GM12878 (cell line): Measurements from ENCODE around the gene ARHGEF3. TPM values are rescaled to one million over a fixed set of nuclear protein-coding genes. Genes with fewer than 3 reads are reported as not detected.

Experiments used
- ATAC-seq: fragments of 200-7000 bp; cut with Tn5 transposase; 3 replicates; pipeline ENCODE4 v1.9.1; 2020; ENCODE audit warnings: mild to moderate bottlenecking, moderate library complexity
- BruUV-seq: library from RNA; stranded (reverse); fragments of 400-500 nt; replicated peaks from 2 replicates; lab custom pipeline; 2021; lab: Mats Ljungman, UMichigan
- CTCF ChIA-PET: fragments of 300-600 bp; sonication (Branson Sonifier 250); formaldehyde crosslinking; extraction: SDS; loops from one replicate; lab custom pipeline; 2021; ENCODE audit warnings: inconsistent platforms; lab: Yijun Ruan, JAX
- POLR2A ChIA-PET: fragments of 350-600 bp; formaldehyde crosslinking; extraction: SDS; loops from one replicate; lab custom pipeline; 2021; ENCODE audit warnings: inconsistent platforms; lab: Charles Lee
- RAD21 ChIA-PET: fragments of 300-600 bp; sonication (Branson Sonifier 250); formaldehyde crosslinking; loops from one replicate; lab custom pipeline; 2023; ENCODE audit warnings: antibody characterized with exemption; ENCODE audit not compliant: unreplicated experiment; lab: Charles Lee
- SMC1A ChIA-PET: fragments of 300-600 bp; sonication (Branson Sonifier 250); formaldehyde crosslinking; loops from one replicate; lab custom pipeline; 2023; ENCODE audit not compliant: unreplicated experiment, uncharacterized antibody; lab: Charles Lee
- DNase-seq: peaks from one replicate; pipeline ENCODE4 v3.0.0-alpha.2; 2011; ENCODE audit warnings: low read depth, low spot score
- FAIRE-seq: peaks from 3 replicates; lab custom pipeline; 2011; peaks lifted over from hg19 to GRCh38; lab: Jason Lieb, UNC
- H2AFZ ChIP-seq: 2 replicates; pipeline ENCODE4 v1.6.0; 2011; ENCODE audit warnings: low read depth, low read length, control low read depth; ENCODE audit not compliant: control insufficient read depth
- H3K27ac ChIP-seq: 2 replicates; pipeline ENCODE4 v1.5.1; 2011; ENCODE audit warnings: control low read depth; ENCODE audit not compliant: control insufficient read depth, insufficient read depth
- H3K27me3 ChIP-seq, 2 experiments: replicated peaks in 1 of 2; 2 replicates each; pipeline versions ENCODE4 v1.6.0 to v1.6.1; 2011; ENCODE audit warnings: low read length in 1 of 2; ENCODE audit not compliant: control insufficient read depth in 2 of 2, insufficient read depth in 2 of 2
- H3K36me3 ChIP-seq, 2 experiments: 2 replicates each; pipeline ENCODE4 v1.5.1; 2011; ENCODE audit warnings: low read length in 1 of 2; ENCODE audit not compliant: control insufficient read depth in 2 of 2, insufficient read depth in 2 of 2
- H3K4me1 ChIP-seq: 2 replicates; pipeline ENCODE4 v1.6.1; 2011; ENCODE audit warnings: mild to moderate bottlenecking, low read length, moderate library complexity, mixed read lengths; ENCODE audit not compliant: control insufficient read depth, insufficient read depth
- H3K4me2 ChIP-seq: 2 replicates; pipeline ENCODE4 v1.6.0; 2011; ENCODE audit warnings: control low read depth; ENCODE audit not compliant: control insufficient read depth, insufficient read depth
- H3K4me3 ChIP-seq: fragments of 200-600 bp; sonication (generic); 2 replicates; pipeline ENCODE4 v1.5.1; 2016
- H3K79me2 ChIP-seq: 2 replicates; pipeline ENCODE4 v1.6.0; 2011; ENCODE audit warnings: low read length; ENCODE audit not compliant: control insufficient read depth, insufficient read depth
- H3K9ac ChIP-seq: 2 replicates; pipeline ENCODE4 v1.8.0; 2011; ENCODE audit warnings: low read length, control low read depth, mixed read lengths; ENCODE audit not compliant: control insufficient read depth, insufficient read depth
- H3K9me3 ChIP-seq: replicated peaks from 3 replicates; pipeline ENCODE4 v1.5.1; 2011; ENCODE audit warnings: mild to moderate bottlenecking, low read length; ENCODE audit not compliant: control insufficient read depth, insufficient read depth
- H4K20me1 ChIP-seq: 2 replicates; pipeline ENCODE4 v1.6.0; 2011; ENCODE audit not compliant: control insufficient read depth, insufficient read depth
- BMI1 ChIP-seq: fragments of 450-650 bp; IDR thresholded peaks from 2 replicates; pipeline ENCODE4 v1.6.1; 2016; ENCODE audit warnings: mild to moderate bottlenecking, moderate library complexity, borderline replicate concordance
- BRCA1 ChIP-seq: IDR thresholded peaks from 2 replicates; pipeline ENCODE4 v1.6.1; 2011; ENCODE audit warnings: low read depth, low read length, improper control_type of control experiment
- CTCF ChIP-seq, 3 experiments: IDR thresholded peaks in 2 of 3; conservative IDR thresholded peaks in 1 of 3; 2 replicates each; pipeline ENCODE4 v1.5.1; 2011; ENCODE audit warnings: low read depth in 3 of 3, low read length in 3 of 3, mild to moderate bottlenecking in 3 of 3, control low read depth in 2 of 3, moderate library complexity in 2 of 3, inconsistent platforms in 1 of 3, mixed read lengths in 1 of 3; ENCODE audit not compliant: control insufficient read depth in 2 of 3, insufficient read depth in 1 of 3; ENCODE audit errors: extremely low read depth in 1 of 3
- FOXK2 ChIP-seq: fragments of 450-650 bp; IDR thresholded peaks from 2 replicates; pipeline ENCODE4 v1.6.1; 2017; ENCODE audit warnings: mild to moderate bottlenecking, moderate library complexity
- IRF3 ChIP-seq: fragments of 450-650 bp; IDR thresholded peaks from 2 replicates; pipeline ENCODE4 v1.6.1; 2014; ENCODE audit warnings: mild to moderate bottlenecking
- LARP7 ChIP-seq: fragments of 450-650 bp; IDR thresholded peaks from 2 replicates; pipeline ENCODE4 v1.6.1; 2017; ENCODE audit warnings: mild to moderate bottlenecking
- RAD21 ChIP-seq: IDR thresholded peaks from 2 replicates; pipeline ENCODE4 v1.6.1; 2011; ENCODE audit warnings: mild to moderate bottlenecking, low read depth, low read length, moderate library complexity; ENCODE audit not compliant: insufficient read depth
- SMC3 ChIP-seq: IDR thresholded peaks from 2 replicates; pipeline ENCODE4 v1.6.1; 2011; ENCODE audit warnings: low read length, improper control_type of control experiment, borderline replicate concordance
- ZNF384 ChIP-seq: IDR thresholded peaks from 2 replicates; pipeline ENCODE4 v1.6.1; 2012; ENCODE audit warnings: low read depth, mild to moderate bottlenecking, low read length, improper control_type of control experiment, borderline replicate concordance
- WGBS: methylation state at CpG from one replicate; pipeline ENCODE4 v1.1.6; 2016; ENCODE audit warnings: low lambda C conversion rate; ENCODE audit not compliant: insufficient replicate concordance, insufficient coverage; ENCODE audit errors: missing lambda C conversion rate; 5-methylcytosine and 5-hydroxymethylcytosine counted together
- in situ Hi-C: fragments of 300-500 bp; cut with MboI; formaldehyde crosslinking; loops from 9 replicates; pipeline ENCODE4 v1.14.3; 2018; ENCODE audit warnings: mixed read lengths
- intact Hi-C: fragments of 100-400 bp; cut with micrococcal nuclease; formaldehyde crosslinking; loops from one replicate; pipeline ENCODE4 v1.14.2; 2022; ENCODE audit not compliant: unreplicated experiment
- polyA plus RNA-seq, 11 experiments: library from polyadenylated mRNA; depleted of rRNA in 4 of 11; unstranded in 6 of 11; stranded (reverse) in 5 of 11; fragments of >200 nt; fragmentation: Nextera tagmentation in 4 of 11; fragmentation: Illumina TruSeq in 1 of 11; extraction: Ambion mirVana in 4 of 11; extraction: Trizol in 1 of 11; gene quantifications; 1 replicate in 1 of 11; 2 replicates in 10 of 11; pipeline versions ENCODE4 v1.2.1 to v1.2.3, GENCODE V29; 2011 to 2016; ENCODE audit warnings: inconsistent platforms in 2 of 11, missing spikeins in 2 of 11, low read depth in 1 of 11
- total RNA-seq, 4 experiments: library from RNA; depleted of rRNA in 3 of 4; stranded (reverse); fragments of >200 nt in 3 of 4; fragmentation: Illumina TruSeq in 1 of 4; extraction: Trizol in 1 of 4; gene quantifications; 2 replicates each; pipeline versions ENCODE4 v1.2.1 to v1.2.3, GENCODE V29; 2013 to 2021

ARHGEF3 gene
- total and polyA plus RNA-seq, 10 of the 15 experiments (the other 5 are each of a cell fraction or from before 2014, with no cell fraction given) = 21.8 to 78.7 (median 56.2) TPM

- POLR2A ChIA-PET = no interaction called here
- no peak for TF ChIP-seq IRF3
- TF ChIP-seq SMC3 = peak; percentile 30; the same call in 1 of the 2 replicates
- no peak for TF ChIP-seq LARP7
- no peak for TF ChIP-seq FOXK2
- TF ChIP-seq ZNF384 = no peak
- TF ChIP-seq RAD21 = peak; percentile 18; the same call in 1 of the 2 replicates
- TF ChIP-seq BRCA1 = no peak
- no peak for TF ChIP-seq BMI1
- peak in 2 of 3 experiments; percentile 7 to 20; a peak in 2 of 6 replicates for TF ChIP-seq CTCF (IDR thresholded peaks at IDR 0.05 in 2 of 3, conservative IDR thresholded peaks at IDR 0.05 in 1 of 3; ENCODE audit: control insufficient read depth in 2 of 3, extremely low read depth in 1 of 3, insufficient read depth in 1 of 3, low read depth in 3 of 3, low read length in 3 of 3)
- TF ChIP-seq, all 136 proteins: peak for 3
- FAIRE-seq (no peak), DNase-seq (no peak), ATAC-seq (peak; percentile 66)
- 32% methylated on average over 2 of the region's 2 CpGs for WGBS
- no peak overlapping the region for H2AFZ ChIP-seq
- in situ Hi-C loops (loop anchor here (5.0 kb wide), 1 partner anchor 86 kb away; no protein-coding TSS in a partner anchor), intact Hi-C loops (no loop called here)
- H4K20me1 ChIP-seq = no peaks in the 10 kb centered on the region
- no peaks in the 10 kb centered on the region for H3K27me3 ChIP-seq
- H3K36me3 ChIP-seq = no peaks in the 10 kb centered on the region
- no peaks in the 10 kb centered on the region for H3K79me2 ChIP-seq
- BruUV-seq = no TSS peak
- ChIA-PET RAD21 (interaction anchor here (1.0 to 4.7 kb wide), 2 partner anchors 88 to 277 kb away, joined by 3 to 86 read pairs; partner anchors contain the start of gene ARHGEF3), SMC1A (interaction anchor here (1.0 to 4.7 kb wide), 4 partner anchors 9 to 89 kb away, joined by 3 to 103 read pairs (median 6); partner anchors contain the start of gene ARHGEF3), CTCF (interaction anchor here (1.0 to 4.7 kb wide), 2 partner anchors 11 to 88 kb away, joined by 3 to 129 read pairs; partner anchors contain the start of gene ARHGEF3)
- no peak overlapping the region for H3K9ac ChIP-seq
- H3K4me3 ChIP-seq = no peak overlapping the region
- H3K27ac ChIP-seq = no peak overlapping the region
- no peaks in the 10 kb centered on the region for H3K4me1 ChIP-seq
- H3K4me2 ChIP-seq = no peak overlapping the region
- no peaks in the 10 kb centered on the region for H3K9me3 ChIP-seq
These were observed 90.4 kb downstream of the ARHGEF3 start for GRCh38 chr3:56711344-56711743.
